ENCODE measurements around the gene NBR1.
"Not testable (repeated sequence)": the region's sequence is repeated elsewhere in the genome, so short reads cannot be mapped to it uniquely, and the experiment has no call there.

GRCh38 chr17:43186656-43187055, 15.6 kb downstream of the NBR1 start:
- TF ChIP-seq CTCF (IDR thresholded peaks at IDR 0.05 in 2 of 3, conservative IDR thresholded peaks at IDR 0.05 in 1 of 3; ENCODE audit: borderline replicate concordance in 1 of 3, insufficient read depth in 1 of 3, low read depth in 2 of 3, low read length in 2 of 3); MAX (IDR thresholded peaks at IDR 0.05); EZH2 (IDR thresholded peaks at IDR 0.05); POLR2AphosphoS5 (IDR thresholded peaks at IDR 0.05; ENCODE audit: low read depth, low read length); REST (IDR thresholded peaks at IDR 0.05; ENCODE audit: low read depth); POLR2A (IDR thresholded peaks at IDR 0.05; ENCODE audit: borderline replicate concordance, extremely low read depth, insufficient read depth, insufficient read length); RAD21 (IDR thresholded peaks at IDR 0.05; ENCODE audit: low read depth); YY1 (IDR thresholded peaks at IDR 0.05; ENCODE audit: extremely low read depth, insufficient replicate concordance, low read depth, low read length); SP1 (IDR thresholded peaks at IDR 0.05; ENCODE audit: low read depth); ELF1 (IDR thresholded peaks at IDR 0.05; ENCODE audit: borderline replicate concordance, low read depth); CBX3 (IDR thresholded peaks at IDR 0.05; ENCODE audit: low read depth); ZNF274 (IDR thresholded peaks at IDR 0.05; ENCODE audit: low read depth, low read length); EGR1 (IDR thresholded peaks at IDR 0.05; ENCODE audit: low read depth): not testable (repeated sequence)
